HCT116 (cell line): ENCODE results near the gene RBCK1. TPM values are rescaled to one million over a fixed set of nuclear protein-coding genes. Genes with fewer than 3 reads are reported as not detected.

Experiments
- ATAC-seq: fragments of 200-7000 bp; cut with Tn5 transposase; 2 replicates; pipeline ENCODE4 v1.9.1; 2020; ENCODE audit warnings: mild to moderate bottlenecking, moderate library complexity
- BruUV-seq: library from RNA; stranded (reverse); fragments of 400-500 nt; replicated peaks from 2 replicates; lab custom pipeline; 2021; lab: Mats Ljungman, UMichigan
- CTCF ChIA-PET: fragments of 300-600 bp; sonication (Branson Sonifier 250); formaldehyde crosslinking; loops from one replicate; lab custom pipeline; 2021; ENCODE audit warnings: antibody characterized with exemption; lab: Charles Lee
- POLR2A ChIA-PET: fragments of 300-600, 350-600 bp; sonication (Branson Sonifier 250); formaldehyde crosslinking; loops from one replicate; lab custom pipeline; 2021; ENCODE audit warnings: antibody characterized with exemption; lab: Charles Lee
- RAD21 ChIA-PET, 2 experiments: fragments of 300-600 bp; sonication (Branson Sonifier 250); formaldehyde crosslinking; loops; one replicate each; lab custom pipeline; 2023; ENCODE audit warnings: low total read pairs in 2 of 2; ENCODE audit not compliant: uncharacterized antibody in 2 of 2, unreplicated experiment in 2 of 2, low non-redundant PET in 1 of 2; lab: Charles Lee
- DNase-seq: peaks from one replicate; pipeline ENCODE4 v3.0.0-alpha.2; 2010; ENCODE audit warnings: low read depth, low spot score
- H2AFZ ChIP-seq: fragments of 200-600 bp; shearing (Covaris generic), sonication (generic); 2 replicates; pipeline ENCODE4 v1.6.1; 2017; ENCODE audit warnings: low read depth, mixed run types, mixed read lengths, antibody characterized with exemption, low read length; ENCODE audit not compliant: poor library complexity, severe bottlenecking
- H3K27ac ChIP-seq: 2 replicates; pipeline ENCODE4 v1.5.1; 2012; ENCODE audit warnings: low read depth, low read length
- H3K27me3 ChIP-seq: fragments of 200-600 bp; sonication (generic); 2 replicates; pipeline ENCODE4 v1.6.1; 2016; ENCODE audit warnings: mixed run types, low read length, mixed read lengths; ENCODE audit not compliant: insufficient read depth
- H3K36me3 ChIP-seq, 2 experiments: fragments of 200-500 bp in 1 of 2; fragments of 200-600 bp in 1 of 2; sonication (Bioruptor generic) in 1 of 2; sonication (generic) in 1 of 2; 2 replicates each; pipeline versions ENCODE4 v1.5.1 to v1.6.1; 2014 to 2016; ENCODE audit warnings: low read length in 2 of 2, inconsistent platforms in 1 of 2, mixed read lengths in 1 of 2, mixed run types in 1 of 2; ENCODE audit not compliant: insufficient read depth in 2 of 2, control insufficient read depth in 1 of 2
- H3K4me1 ChIP-seq, 2 experiments: fragments of 200-600 bp in 1 of 2; sonication (generic) in 1 of 2; 2 replicates each; pipeline versions ENCODE4 v1.5.1 to v1.6.1; 2012 to 2017; ENCODE audit warnings: low read length in 2 of 2, inconsistent platforms in 1 of 2, mild to moderate bottlenecking in 1 of 2, mixed read lengths in 1 of 2, mixed run types in 1 of 2, moderate library complexity in 1 of 2; ENCODE audit not compliant: insufficient read depth in 2 of 2, control insufficient read depth in 1 of 2
- H3K4me2 ChIP-seq: fragments of 200-600 bp; sonication (generic); 2 replicates; pipeline ENCODE4 v1.6.1; 2017; ENCODE audit warnings: mixed run types, low read length, mixed read lengths
- H3K4me3 ChIP-seq, 2 experiments: fragments of 200-600 bp in 1 of 2; sonication (generic) in 1 of 2; replicated peaks in 1 of 2; 2 replicates each; pipeline ENCODE4 v1.5.1; 2011 to 2016; ENCODE audit warnings: low read length in 2 of 2, control low read depth in 1 of 2, low read depth in 1 of 2, mild to moderate bottlenecking in 1 of 2, mixed read lengths in 1 of 2, mixed run types in 1 of 2
- H3K79me2 ChIP-seq: fragments of 200-600 bp; sonication (generic); 2 replicates; pipeline ENCODE4 v1.6.1; 2017; ENCODE audit warnings: mild to moderate bottlenecking, mixed run types, low read length, moderate library complexity, mixed read lengths; ENCODE audit not compliant: insufficient read depth
- H3K9ac ChIP-seq: fragments of 200-600 bp; sonication (generic); 2 replicates; pipeline ENCODE4 v1.6.1; 2016; ENCODE audit warnings: low read length, mixed read lengths
- H3K9me2 ChIP-seq: fragments of 200-600 bp; sonication (generic), shearing (Covaris generic); 2 replicates; pipeline ENCODE4 v1.6.1; 2017; ENCODE audit warnings: mixed run types, mild to moderate bottlenecking, moderate library complexity; ENCODE audit not compliant: insufficient read depth
- H3K9me3 ChIP-seq, 2 experiments: fragments of 200-500 bp in 1 of 2; fragments of 200-600 bp in 1 of 2; sonication (Bioruptor generic) in 1 of 2; sonication (generic) in 1 of 2; 2 replicates each; pipeline ENCODE4 v1.6.1; 2014 to 2017; ENCODE audit warnings: low read length in 2 of 2, mixed read lengths in 2 of 2, inconsistent platforms in 1 of 2, low read depth in 1 of 2, mild to moderate bottlenecking in 1 of 2, mixed run types in 1 of 2, moderate library complexity in 1 of 2; ENCODE audit not compliant: control insufficient read depth in 1 of 2, insufficient read depth in 1 of 2
- H4K20me1 ChIP-seq: fragments of 200-600 bp; sonication (generic), shearing (Covaris generic); 2 replicates; pipeline ENCODE4 v1.6.1; 2017; ENCODE audit warnings: mixed run types, mild to moderate bottlenecking, moderate library complexity; ENCODE audit not compliant: insufficient read depth
- CTCF ChIP-seq, 3 experiments: fragments of 200-600 bp in 1 of 3; sonication (generic) in 1 of 3; IDR thresholded peaks in 2 of 3; conservative IDR thresholded peaks in 1 of 3; 2 replicates each; pipeline ENCODE4 v1.5.1; 2012 to 2017; ENCODE audit warnings: low read depth in 2 of 3, low read length in 2 of 3, antibody characterized with exemption in 1 of 3, borderline replicate concordance in 1 of 3, control low read depth in 1 of 3, mild to moderate bottlenecking in 1 of 3, mixed read lengths in 1 of 3, mixed run types in 1 of 3, moderate library complexity in 1 of 3; ENCODE audit not compliant: insufficient read depth in 1 of 3
- EZH2 ChIP-seq: fragments of 200-600 bp; sonication (generic); IDR thresholded peaks from 2 replicates; pipeline ENCODE4 v1.6.1; 2017; ENCODE audit warnings: antibody characterized with exemption, mixed run types
- ZBTB33 ChIP-seq: IDR thresholded peaks from 2 replicates; pipeline ENCODE4 v1.6.1; 2011; ENCODE audit warnings: mild to moderate bottlenecking, low read length, moderate library complexity; ENCODE audit not compliant: insufficient replicate concordance; ENCODE audit errors: extremely low read depth
- intact Hi-C: fragments of 100-400 bp; cut with micrococcal nuclease; formaldehyde crosslinking; loops from 2 replicates; pipeline ENCODE4 v1.10.0; 2022
- total RNA-seq: library from RNA; stranded (reverse); gene quantifications from one replicate; pipeline ENCODE4 v1.2.1, GENCODE V29; 2021; ENCODE audit not compliant: unreplicated experiment

RBCK1 gene
- total RNA-seq, 1 experiment from 2014 or later, result 180 TPM

- H3K27me3 ChIP-seq, result no peaks in the 10 kb centered on the region
- intact Hi-C loops, result no loop called here
- no peaks in the 10 kb centered on the region for H3K9me2 ChIP-seq
- H4K20me1 ChIP-seq, result no peaks in the 10 kb centered on the region
- no peak overlapping the region for H3K27ac ChIP-seq
- CTCF ChIA-PET, result interaction anchor here (1.4 to 1.5 kb wide), 2 partner anchors 75 to 301 kb away, joined by 3 read pairs; no protein-coding TSS in a partner anchor
- no peak overlapping the region for H3K4me3 ChIP-seq
- no TSS peak for BruUV-seq
- TF ChIP-seq ZBTB33 (no peak), CTCF (IDR thresholded peaks at IDR 0.05 in 2 of 3, conservative IDR thresholded peaks at IDR 0.05 in 1 of 3; ENCODE audit: borderline replicate concordance in 1 of 3, insufficient read depth in 1 of 3, low read depth in 2 of 3, low read length in 2 of 3) (no peak), EZH2 (no peak)
- POLR2A ChIA-PET, result no interaction called here
- no peaks in the 10 kb centered on the region for H3K79me2 ChIP-seq
- RAD21 ChIA-PET, result no interaction called here
- H2AFZ ChIP-seq, result no peak overlapping the region
- DNase-seq (no peak), ATAC-seq (no peak)
- H3K36me3 ChIP-seq, result peaks cover 34 to 59% of the 10 kb centered on the region in 2 experiments
- no peak overlapping the region for H3K9ac ChIP-seq
- H3K4me2 ChIP-seq, result no peak overlapping the region
- peaks cover 0 to 5% of the 10 kb centered on the region in 2 experiments; a peak in 1 of 4 replicates for H3K4me1 ChIP-seq
- H3K9me3 ChIP-seq, result no peaks in the 10 kb centered on the region
These were observed 29.8 kb downstream of the RBCK1 start for GRCh38 chr20:437787-438486.
